Measurements from ENCODE around the gene GOLGA1. TPM values are rescaled to one million over a fixed set of nuclear protein-coding genes. Genes with fewer than 3 reads are reported as not detected.

GOLGA1 gene
- total and polyA plus RNA-seq, 9 of the 15 experiments (the other 6 are each of a cell fraction or from before 2014, with no cell fraction given) = 2.9 to 15.9 (median 8.5) TPM

- Histone ChIP-seq H3K9me1 (ENCODE audit: control insufficient read depth, insufficient read depth, low read length) (no peaks in the 10 kb centered on the region), H3K27ac (ENCODE audit: extremely low read depth, low read depth, low read length) (no peak overlapping the region), H3K27me3 (ENCODE audit: control insufficient read depth in 2 of 2, insufficient read depth in 2 of 2, low read length in 2 of 2) (no peaks in the 10 kb centered on the region), H3K4me1 (replicated peaks in 1 of 2; ENCODE audit: control insufficient read depth in 2 of 2, insufficient read depth in 2 of 2, low read length in 2 of 2) (peaks cover 8 to 11% of the 10 kb centered on the region in 2 experiments; a peak in 4 of 5 replicates), H3K4me2 (ENCODE audit: insufficient read depth, low read length) (no peak overlapping the region), H2AFZ (ENCODE audit: low read depth, low read length) (no peak overlapping the region), H3K9me3 (replicated peaks; ENCODE audit: control insufficient read depth, insufficient read depth, low read depth, low read length) (no peaks in the 10 kb centered on the region; the same call in 1 of the 2 replicates), H3K4me3 (no peak overlapping the region), H3K79me2 (ENCODE audit: control insufficient read depth, insufficient read depth, low read length) (no peaks in the 10 kb centered on the region), H4K20me1 (replicated peaks; ENCODE audit: control insufficient read depth, insufficient read depth, low read length) (0 out of 2 replicates have a peak, but pooled peaks cover 3% of the 10 kb centered on the region), H3K9ac (ENCODE audit: insufficient read depth in 1 of 2, low read depth in 2 of 2, low read length in 2 of 2) (no peak overlapping the region; a peak in 1 of 4 replicates), H3K36me3 (ENCODE audit: control insufficient read depth, insufficient read depth, low read length) (peaks cover 62% of the 10 kb centered on the region)
- POLR2A ChIA-PET = interaction anchor here (2.3 kb wide), 1 partner anchor 17 kb away, joined by 11 read pairs; no protein-coding TSS in a partner anchor
- ATAC-seq (peak; percentile 79), FAIRE-seq (peak; percentile 73), DNase-seq (ENCODE audit: extremely low read depth in 1 of 4, low spot score in 3 of 4) (peak in 1 of 4 experiments; percentile 45)
- no TSS peak for BruUV-seq (replicated peaks)
- CTCF ChIA-PET (ENCODE audit: low intra/inter-chr PET ratio) = interaction anchor here (0.9 to 1.3 kb wide), 2 partner anchors 120 to 123 kb away, joined by 4 to 15 read pairs; partner anchors contain the start of gene NR6A1
- intact Hi-C loops (cut with micrococcal nuclease) (loop anchor here (1.0 to 5.0 kb wide), 2 partner anchors 37 to 120 kb away; no protein-coding TSS in a partner anchor), in situ Hi-C loops (cut with MboI) (no loop called here)
- no peak for TF ChIP-seq ESRRB (CRISPR knock-in tag; IDR thresholded peaks at IDR 0.05; ENCODE audit: borderline replicate concordance)
- peak; percentile 43 to 58; a peak in 3 of 4 replicates for TF ChIP-seq RAD21 (CRISPR knock-in tag; conservative IDR thresholded peaks at IDR 0.05 in 1 of 2, IDR thresholded peaks at IDR 0.05 in 1 of 2)
- no peak for TF ChIP-seq HEY1 (CRISPR knock-in tag; IDR thresholded peaks at IDR 0.05; ENCODE audit: borderline replicate concordance)
- TF ChIP-seq ZNF830 (CRISPR knock-in tag; IDR thresholded peaks at IDR 0.05) = no peak
- peak; percentile 3; the same call in 1 of the 2 replicates for TF ChIP-seq REST (IDR thresholded peaks at IDR 0.05; ENCODE audit: borderline replicate concordance)
- TF ChIP-seq REST (CRISPR knock-in tag; IDR thresholded peaks at IDR 0.05; ENCODE audit: low read depth) = no peak
- no peak for TF ChIP-seq ZNF253 (CRISPR knock-in tag; conservative IDR thresholded peaks at IDR 0.05)
- TF ChIP-seq AFF4 (CRISPR knock-in tag; IDR thresholded peaks at IDR 0.05) = no peak
- no peak for TF ChIP-seq ZNF584 (CRISPR knock-in tag; IDR thresholded peaks at IDR 0.05; ENCODE audit: low read depth)
Measured at GRCh38 chr9:124894741-124895170, 46.1 kb downstream of the GOLGA1 start.
